ENCODE results near the gene PC. TPM values are rescaled to one million over a fixed set of nuclear protein-coding genes. Genes with fewer than 3 reads are reported as not detected.

Gene PC
- polyA plus RNA-seq, 1 of the 3 experiments (the other 2 are of a cell fraction): 9.7 TPM

- TF ChIP-seq, protein P1, sequence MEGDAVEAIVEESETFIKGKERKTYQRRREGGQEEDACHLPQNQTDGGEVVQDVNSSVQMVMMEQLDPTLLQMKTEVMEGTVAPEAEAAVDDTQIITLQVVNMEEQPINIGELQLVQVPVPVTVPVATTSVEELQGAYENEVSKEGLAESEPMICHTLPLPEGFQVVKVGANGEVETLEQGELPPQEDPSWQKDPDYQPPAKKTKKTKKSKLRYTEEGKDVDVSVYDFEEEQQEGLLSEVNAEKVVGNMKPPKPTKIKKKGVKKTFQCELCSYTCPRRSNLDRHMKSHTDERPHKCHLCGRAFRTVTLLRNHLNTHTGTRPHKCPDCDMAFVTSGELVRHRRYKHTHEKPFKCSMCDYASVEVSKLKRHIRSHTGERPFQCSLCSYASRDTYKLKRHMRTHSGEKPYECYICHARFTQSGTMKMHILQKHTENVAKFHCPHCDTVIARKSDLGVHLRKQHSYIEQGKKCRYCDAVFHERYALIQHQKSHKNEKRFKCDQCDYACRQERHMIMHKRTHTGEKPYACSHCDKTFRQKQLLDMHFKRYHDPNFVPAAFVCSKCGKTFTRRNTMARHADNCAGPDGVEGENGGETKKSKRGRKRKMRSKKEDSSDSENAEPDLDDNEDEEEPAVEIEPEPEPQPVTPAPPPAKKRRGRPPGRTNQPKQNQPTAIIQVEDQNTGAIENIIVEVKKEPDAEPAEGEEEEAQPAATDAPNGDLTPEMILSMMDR (IDR thresholded peaks at IDR 0.05): no peak
Measured at GRCh38 chr11:66907751-66908630, 50.2 kb downstream of the PC start (continued).

- Histone ChIP-seq H3K79me2 (ENCODE audit: insufficient read depth) (no peaks in the 10 kb centered on the region), H3K27me3 (ENCODE audit: insufficient read depth) (no peaks in the 10 kb centered on the region), H3K9me3 (no peaks in the 10 kb centered on the region), H3F3A (replicated peaks; ENCODE audit: insufficient read depth) (no peaks in the 10 kb centered on the region), H3K36me3 (replicated peaks in 1 of 2; ENCODE audit: control insufficient read depth in 1 of 2, insufficient read depth in 2 of 2, low read length in 1 of 2) (no peaks in the 10 kb centered on the region), H4K20me1 (ENCODE audit: insufficient read depth) (no peaks in the 10 kb centered on the region), H2AFZ (ENCODE audit: low read depth) (no peak overlapping the region), H3K4me1 (ENCODE audit: control insufficient read depth in 1 of 2, insufficient read depth in 2 of 2, low read depth in 1 of 2, low read length in 1 of 2) (no peaks in the 10 kb centered on the region), H3K27ac (ENCODE audit: low read depth in 2 of 2, low read length in 1 of 2) (no peak overlapping the region), H3K9me2 (no peaks in the 10 kb centered on the region), H3K4me3 (ENCODE audit: low read depth in 2 of 2, low read length in 1 of 2) (no peak overlapping the region), H3K4me2 (no peak overlapping the region), H3K9ac (no peak overlapping the region)
- POLR2A ChIA-PET: no interaction called here
- CTCF ChIA-PET: no interaction called here
- TF ChIP-seq MEF2A (IDR thresholded peaks at IDR 0.05; ENCODE audit: borderline replicate concordance, low read depth): no peak
- WGBS (ENCODE audit: low lambda C conversion rate): 91% methylated on average over 10 of the region's 14 CpGs
- no peak for DNase-seq
Measured at GRCh38 chr11:66906061-66906733, 52.0 kb downstream of the PC start.

DNA sequence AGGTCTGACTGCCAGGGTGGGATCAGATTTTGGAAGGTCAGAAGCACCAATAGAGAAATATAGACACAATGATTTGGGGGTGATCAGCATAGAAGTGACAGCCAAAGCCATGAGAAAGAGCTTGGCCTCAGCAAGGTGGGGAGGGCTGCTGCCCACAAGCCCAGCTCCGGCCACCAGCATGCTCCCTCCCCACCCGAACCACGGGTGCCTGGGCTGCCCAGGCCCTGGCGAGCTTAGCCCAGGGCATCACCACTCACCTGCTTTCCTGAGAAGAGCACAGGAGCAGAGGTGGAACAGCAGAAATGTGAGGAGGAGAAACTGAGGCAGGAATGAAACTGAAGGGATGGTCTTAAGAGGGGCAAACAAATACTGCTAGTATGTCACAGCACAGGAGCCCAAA is 52.6 kb downstream of the PC start:
- 80% methylated on average over 4 of the region's 4 CpGs for WGBS (ENCODE audit: low lambda C conversion rate)

More for the DNA sequence above, 52.6 kb downstream of the PC start:
- no peaks in the 10 kb centered on the region for H3F3A ChIP-seq (replicated peaks; ENCODE audit: insufficient read depth)
- CTCF ChIA-PET: no interaction called here
- H3K9me3 ChIP-seq: no peaks in the 10 kb centered on the region
- no peaks in the 10 kb centered on the region for H3K4me1 ChIP-seq (ENCODE audit: control insufficient read depth in 1 of 2, insufficient read depth in 2 of 2, low read depth in 1 of 2, low read length in 1 of 2)
- no peak overlapping the region for H3K4me2 ChIP-seq
- no peak overlapping the region for H2AFZ ChIP-seq (ENCODE audit: low read depth)
- peak; percentile 6 for DNase-seq
- H3K27ac ChIP-seq (ENCODE audit: low read depth in 2 of 2, low read length in 1 of 2): no peak overlapping the region
- H3K9ac ChIP-seq: no peak overlapping the region
- H3K79me2 ChIP-seq (ENCODE audit: insufficient read depth): no peaks in the 10 kb centered on the region
- H3K9me2 ChIP-seq: no peaks in the 10 kb centered on the region
- TF ChIP-seq SIN3A (IDR thresholded peaks at IDR 0.05; ENCODE audit: borderline replicate concordance, low read depth, low read length) (no peak), RXRA (IDR thresholded peaks at IDR 0.05; ENCODE audit: borderline replicate concordance, low read depth) (no peak), MXI1 (IDR thresholded peaks at IDR 0.05; ENCODE audit: low read depth, low read length) (no peak), EZH2phosphoT487 (IDR thresholded peaks at IDR 0.05; ENCODE audit: borderline replicate concordance, low read depth) (no peak), NRF1 (IDR thresholded peaks at IDR 0.05; ENCODE audit: low read depth, low read length) (no peak), FOSL2 (IDR thresholded peaks at IDR 0.05; ENCODE audit: borderline replicate concordance, low read depth) (no peak), TEAD4 (IDR thresholded peaks at IDR 0.05; ENCODE audit: borderline replicate concordance, insufficient read depth) (no peak), NFIC (IDR thresholded peaks at IDR 0.05; ENCODE audit: borderline replicate concordance) (no peak), POLR2AphosphoS5 (IDR thresholded peaks at IDR 0.05; ENCODE audit: low read depth, low read length) (no peak), CHD2 (IDR thresholded peaks at IDR 0.05; ENCODE audit: low read length, partially characterized antibody) (no peak), GABPA (IDR thresholded peaks at IDR 0.05; ENCODE audit: low read depth) (no peak)
- TF ChIP-seq, protein P2, sequence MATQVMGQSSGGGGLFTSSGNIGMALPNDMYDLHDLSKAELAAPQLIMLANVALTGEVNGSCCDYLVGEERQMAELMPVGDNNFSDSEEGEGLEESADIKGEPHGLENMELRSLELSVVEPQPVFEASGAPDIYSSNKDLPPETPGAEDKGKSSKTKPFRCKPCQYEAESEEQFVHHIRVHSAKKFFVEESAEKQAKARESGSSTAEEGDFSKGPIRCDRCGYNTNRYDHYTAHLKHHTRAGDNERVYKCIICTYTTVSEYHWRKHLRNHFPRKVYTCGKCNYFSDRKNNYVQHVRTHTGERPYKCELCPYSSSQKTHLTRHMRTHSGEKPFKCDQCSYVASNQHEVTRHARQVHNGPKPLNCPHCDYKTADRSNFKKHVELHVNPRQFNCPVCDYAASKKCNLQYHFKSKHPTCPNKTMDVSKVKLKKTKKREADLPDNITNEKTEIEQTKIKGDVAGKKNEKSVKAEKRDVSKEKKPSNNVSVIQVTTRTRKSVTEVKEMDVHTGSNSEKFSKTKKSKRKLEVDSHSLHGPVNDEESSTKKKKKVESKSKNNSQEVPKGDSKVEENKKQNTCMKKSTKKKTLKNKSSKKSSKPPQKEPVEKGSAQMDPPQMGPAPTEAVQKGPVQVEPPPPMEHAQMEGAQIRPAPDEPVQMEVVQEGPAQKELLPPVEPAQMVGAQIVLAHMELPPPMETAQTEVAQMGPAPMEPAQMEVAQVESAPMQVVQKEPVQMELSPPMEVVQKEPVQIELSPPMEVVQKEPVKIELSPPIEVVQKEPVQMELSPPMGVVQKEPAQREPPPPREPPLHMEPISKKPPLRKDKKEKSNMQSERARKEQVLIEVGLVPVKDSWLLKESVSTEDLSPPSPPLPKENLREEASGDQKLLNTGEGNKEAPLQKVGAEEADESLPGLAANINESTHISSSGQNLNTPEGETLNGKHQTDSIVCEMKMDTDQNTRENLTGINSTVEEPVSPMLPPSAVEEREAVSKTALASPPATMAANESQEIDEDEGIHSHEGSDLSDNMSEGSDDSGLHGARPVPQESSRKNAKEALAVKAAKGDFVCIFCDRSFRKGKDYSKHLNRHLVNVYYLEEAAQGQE (IDR thresholded peaks at IDR 0.05; ENCODE audit: low read depth, low read length): no peak
- H3K36me3 ChIP-seq (replicated peaks in 1 of 2; ENCODE audit: control insufficient read depth in 1 of 2, insufficient read depth in 2 of 2, low read length in 1 of 2): no peaks in the 10 kb centered on the region
- no peak overlapping the region for H3K4me3 ChIP-seq (ENCODE audit: low read depth in 2 of 2, low read length in 1 of 2)
- H4K20me1 ChIP-seq (ENCODE audit: insufficient read depth): no peaks in the 10 kb centered on the region
- POLR2A ChIA-PET: no interaction called here
- no peaks in the 10 kb centered on the region for H3K27me3 ChIP-seq (ENCODE audit: insufficient read depth)

All from SK-N-SH (cell line).